ENCODE measurements around the gene ZNF777.

ZNF777 gene

GRCh38 chr7:149468208-149468607, 7.3 kb upstream of the ZNF777 start:
- H3K27ac ChIP-seq (ENCODE audit: low read depth, low read length), result no peak overlapping the region
- H3K4me3 ChIP-seq (ENCODE audit: insufficient read depth, low read length, poor library complexity, severe bottlenecking), result no peak overlapping the region
- no peaks in the 10 kb centered on the region for H3K27me3 ChIP-seq (ENCODE audit: low read length)
- H3F3A ChIP-seq (ENCODE audit: insufficient read depth), result no peaks in the 10 kb centered on the region
- H4K20me1 ChIP-seq (ENCODE audit: low read depth, low read length), result no peaks in the 10 kb centered on the region
- H2AFZ ChIP-seq (ENCODE audit: low read depth, low read length, severe bottlenecking), result no peak overlapping the region
- H3K9me2 ChIP-seq (replicated peaks; ENCODE audit: insufficient read depth, low read length), result no peaks in the 10 kb centered on the region
- H3K4me2 ChIP-seq (ENCODE audit: low read depth, low read length, poor library complexity, severe bottlenecking), result no peak overlapping the region
- H3K9ac ChIP-seq (ENCODE audit: low read length), result no peak overlapping the region
- H3K9me3 ChIP-seq (ENCODE audit: insufficient read depth, low read length), result peaks cover 14% of the 10 kb centered on the region; the same call in 1 of the 2 replicates
- TF ChIP-seq EZH2phosphoT487 (conservative IDR thresholded peaks at IDR 0.05; ENCODE audit: low read length), result no peak
- no peak for TF ChIP-seq CTCF (IDR thresholded peaks at IDR 0.05; ENCODE audit: insufficient read depth, low read length, poor library complexity, severe bottlenecking)
- no peaks in the 10 kb centered on the region for H3K79me2 ChIP-seq (ENCODE audit: insufficient read depth, low read length)
- H3K36me3 ChIP-seq (ENCODE audit: low read length), result no peaks in the 10 kb centered on the region

GRCh38 chr7:149467321-149467859, 6.5 kb upstream of the ZNF777 start:
- no peak for TF ChIP-seq CTCF (IDR thresholded peaks at IDR 0.05; ENCODE audit: insufficient read depth, low read length, poor library complexity, severe bottlenecking)
- no peak for TF ChIP-seq EZH2phosphoT487 (conservative IDR thresholded peaks at IDR 0.05; ENCODE audit: low read length)
- H4K20me1 ChIP-seq (ENCODE audit: low read depth, low read length), result no peaks in the 10 kb centered on the region
- H3F3A ChIP-seq (ENCODE audit: insufficient read depth), result no peaks in the 10 kb centered on the region
- peaks cover 14% of the 10 kb centered on the region; the same call in 1 of the 2 replicates for H3K9me3 ChIP-seq (ENCODE audit: insufficient read depth, low read length)
- no peaks in the 10 kb centered on the region for H3K36me3 ChIP-seq (ENCODE audit: low read length)
- no peak overlapping the region for H2AFZ ChIP-seq (ENCODE audit: low read depth, low read length, severe bottlenecking)
- H3K4me3 ChIP-seq (ENCODE audit: insufficient read depth, low read length, poor library complexity, severe bottlenecking), result no peak overlapping the region
- H3K9ac ChIP-seq (ENCODE audit: low read length), result no peak overlapping the region
- H3K79me2 ChIP-seq (ENCODE audit: insufficient read depth, low read length), result no peaks in the 10 kb centered on the region
- H3K4me2 ChIP-seq (ENCODE audit: low read depth, low read length, poor library complexity, severe bottlenecking), result no peak overlapping the region
- no peaks in the 10 kb centered on the region for H3K9me2 ChIP-seq (replicated peaks; ENCODE audit: insufficient read depth, low read length)
- no peak overlapping the region for H3K27ac ChIP-seq (ENCODE audit: low read depth, low read length)
- no peaks in the 10 kb centered on the region for H3K27me3 ChIP-seq (ENCODE audit: low read length)

GRCh38 chr7:149466364-149466763, 5.5 kb upstream of the ZNF777 start:
- Histone ChIP-seq H3K36me3 (ENCODE audit: low read length) (no peaks in the 10 kb centered on the region), H3K79me2 (ENCODE audit: insufficient read depth, low read length) (no peaks in the 10 kb centered on the region), H3K9ac (ENCODE audit: low read length) (no peak overlapping the region), H3K4me3 (ENCODE audit: insufficient read depth, low read length, poor library complexity, severe bottlenecking) (no peak overlapping the region), H3K27ac (ENCODE audit: low read depth, low read length) (no peak overlapping the region), H3F3A (ENCODE audit: insufficient read depth) (no peaks in the 10 kb centered on the region), H3K27me3 (ENCODE audit: low read length) (no peaks in the 10 kb centered on the region), H3K4me2 (ENCODE audit: low read depth, low read length, poor library complexity, severe bottlenecking) (no peak overlapping the region), H2AFZ (ENCODE audit: low read depth, low read length, severe bottlenecking) (no peak overlapping the region), H3K9me3 (ENCODE audit: insufficient read depth, low read length) (peaks cover 14% of the 10 kb centered on the region; the same call in 1 of the 2 replicates), H4K20me1 (ENCODE audit: low read depth, low read length) (no peaks in the 10 kb centered on the region), H3K9me2 (replicated peaks; ENCODE audit: insufficient read depth, low read length) (no peaks in the 10 kb centered on the region)
- TF ChIP-seq EZH2phosphoT487 (conservative IDR thresholded peaks at IDR 0.05; ENCODE audit: low read length), result no peak
- TF ChIP-seq CTCF (IDR thresholded peaks at IDR 0.05; ENCODE audit: insufficient read depth, low read length, poor library complexity, severe bottlenecking), result no peak

Measured in SU-DHL-6 (cell line).